Mesenchymal stem cell (in vitro differentiated cells and primary cell): ENCODE data around the gene FHOD3.

Source experiments
- DNase-seq: peaks from one replicate; pipeline ENCODE4 v3.0.0-alpha.2; 2013
- H2AFZ ChIP-seq: one replicate; pipeline ENCODE4 v1.6.1; 2013; ENCODE audit warnings: low read depth, mild to moderate bottlenecking, control low read depth, inconsistent platforms, low read length, moderate library complexity
- H2AK5ac ChIP-seq: 2 replicates; pipeline ENCODE4 v1.6.1; 2013; ENCODE audit warnings: low read length, moderate library complexity, mild to moderate bottlenecking, inconsistent platforms; ENCODE audit not compliant: severe bottlenecking
- H2BK120ac ChIP-seq: one replicate; pipeline ENCODE4 v1.6.1; 2013; ENCODE audit warnings: low read depth, mild to moderate bottlenecking, inconsistent platforms, low read length, moderate library complexity
- H2BK12ac ChIP-seq, 2 experiments: one replicate each; pipeline ENCODE4 v1.6.1; 2013; ENCODE audit warnings: inconsistent platforms in 2 of 2, low read length in 2 of 2, mild to moderate bottlenecking in 2 of 2, moderate library complexity in 2 of 2, control low read depth in 1 of 2
- H2BK15ac ChIP-seq: one replicate; pipeline ENCODE4 v1.6.1; 2013; ENCODE audit warnings: mild to moderate bottlenecking, low read depth, inconsistent platforms; ENCODE audit not compliant: poor library complexity, severe bottlenecking
- H2BK5ac ChIP-seq: 2 replicates; pipeline ENCODE4 v1.6.1; 2013; ENCODE audit warnings: low read depth, mild to moderate bottlenecking, low read length, control low read depth, inconsistent platforms; ENCODE audit not compliant: poor library complexity, severe bottlenecking
- H3K14ac ChIP-seq, 2 experiments: one replicate each; pipeline ENCODE4 v1.6.1; 2013; ENCODE audit warnings: inconsistent platforms in 2 of 2, low read length in 2 of 2, control low read depth in 1 of 2, mild to moderate bottlenecking in 1 of 2, moderate library complexity in 1 of 2
- H3K18ac ChIP-seq, 2 experiments: one replicate each; pipeline ENCODE4 v1.6.1; 2013; ENCODE audit warnings: inconsistent platforms in 2 of 2, low read length in 2 of 2, control low read depth in 1 of 2, low read depth in 1 of 2, mild to moderate bottlenecking in 1 of 2
- H3K23ac ChIP-seq, 2 experiments: one replicate each; pipeline ENCODE4 v1.6.1; 2013; ENCODE audit warnings: inconsistent platforms in 2 of 2, low read length in 2 of 2, mild to moderate bottlenecking in 2 of 2, moderate library complexity in 2 of 2, control low read depth in 1 of 2
- H3K27ac ChIP-seq: 2 replicates; pipeline ENCODE4 v1.5.1; 2013; ENCODE audit warnings: mild to moderate bottlenecking, moderate library complexity, low read length, control low read depth, inconsistent platforms; ENCODE audit not compliant: poor library complexity, severe bottlenecking
- H3K27me3 ChIP-seq, 2 experiments: 2 replicates each; pipeline versions ENCODE4 v1.6.1 to v1.7.0; 2013; ENCODE audit warnings: low read length in 2 of 2, mild to moderate bottlenecking in 2 of 2, moderate library complexity in 2 of 2, control low read depth in 1 of 2, inconsistent platforms in 1 of 2; ENCODE audit not compliant: control insufficient read depth in 1 of 2, insufficient read depth in 1 of 2
- H3K36me3 ChIP-seq, 2 experiments: 2 replicates each; pipeline versions ENCODE4 v1.6.1 to v1.7.0; 2013; ENCODE audit warnings: low read length in 2 of 2, control low read depth in 1 of 2, inconsistent platforms in 1 of 2, low read depth in 1 of 2, mild to moderate bottlenecking in 1 of 2; ENCODE audit not compliant: insufficient read depth in 2 of 2, control insufficient read depth in 1 of 2
- H3K4ac ChIP-seq, 2 experiments: one replicate each; pipeline ENCODE4 v1.6.1; 2013; ENCODE audit warnings: inconsistent platforms in 2 of 2, low read length in 2 of 2, mild to moderate bottlenecking in 2 of 2, moderate library complexity in 2 of 2, control low read depth in 1 of 2, low read depth in 1 of 2
- H3K4me1 ChIP-seq: 2 replicates; pipeline ENCODE4 v1.6.1; 2013; ENCODE audit warnings: low read depth, low read length, control low read depth; ENCODE audit not compliant: control insufficient read depth, insufficient read depth
- H3K4me2 ChIP-seq: 2 replicates; pipeline ENCODE4 v1.6.1; 2013; ENCODE audit warnings: low read length, mild to moderate bottlenecking, inconsistent platforms; ENCODE audit not compliant: poor library complexity, severe bottlenecking
- H3K4me3 ChIP-seq, 2 experiments: 2 replicates each; pipeline versions ENCODE4 v1.5.1 to v1.7.0; 2013; ENCODE audit warnings: low read length in 2 of 2, mild to moderate bottlenecking in 2 of 2, control low read depth in 1 of 2, low read depth in 1 of 2; ENCODE audit not compliant: insufficient read depth in 1 of 2
- H3K79me1 ChIP-seq: replicated peaks from 2 replicates; pipeline ENCODE4 v1.6.1; 2013; ENCODE audit warnings: mild to moderate bottlenecking, control low read depth, low read length, inconsistent platforms; ENCODE audit not compliant: poor library complexity, severe bottlenecking
- H3K9ac ChIP-seq: 2 replicates; pipeline ENCODE4 v1.7.0; 2013; ENCODE audit warnings: mild to moderate bottlenecking, low read length, moderate library complexity
- H3K9me3 ChIP-seq: 2 replicates; pipeline ENCODE4 v1.7.0; 2013; ENCODE audit warnings: mild to moderate bottlenecking, low read length; ENCODE audit not compliant: control insufficient read depth
- H4K8ac ChIP-seq: one replicate; pipeline ENCODE4 v1.6.1; 2013; ENCODE audit warnings: inconsistent platforms, mild to moderate bottlenecking, low read length, moderate library complexity
- H4K91ac ChIP-seq: one replicate; pipeline ENCODE4 v1.6.1; 2013; ENCODE audit warnings: mild to moderate bottlenecking, low read length, inconsistent platforms
- WGBS: methylation state at CpG from one replicate; pipeline ENCODE4 v1.1.7; 2013; ENCODE audit warnings: mixed read lengths; 5-methylcytosine and 5-hydroxymethylcytosine counted together

FHOD3 gene

GRCh38 chr18:36663312-36663711 lies 365.8 kb downstream of the FHOD3 start:
- H3K27me3 ChIP-seq: no peaks in the 10 kb centered on the region
- H3K9me3 ChIP-seq: no peaks in the 10 kb centered on the region
- H3K4me3 ChIP-seq: no peak overlapping the region
- WGBS: 52% methylated on average over 2 of the region's 2 CpGs
- no peak overlapping the region for H3K4me2 ChIP-seq
- peaks cover 0 to 14% of the 10 kb centered on the region in 2 experiments for H3K36me3 ChIP-seq
- H3K27ac ChIP-seq: no peak overlapping the region
- no peak overlapping the region for H2AFZ ChIP-seq
- no peak overlapping the region for H4K91ac ChIP-seq
- H3K4me1 ChIP-seq: peaks cover 2% of the 10 kb centered on the region
- no peak overlapping the region for H2BK15ac ChIP-seq
- H2BK5ac ChIP-seq: no peak overlapping the region
- no peak for DNase-seq
- H3K9ac ChIP-seq: no peak overlapping the region
- H4K8ac ChIP-seq: no peak overlapping the region
- no peak overlapping the region for H2BK120ac ChIP-seq
- H3K14ac ChIP-seq: no peak overlapping the region
- H3K4ac ChIP-seq: no peak overlapping the region
- peaks cover 3% of the 10 kb centered on the region for H3K79me1 ChIP-seq
- H3K23ac ChIP-seq: no peak overlapping the region
- H3K18ac ChIP-seq: no peak overlapping the region
- H2BK12ac ChIP-seq: no peak overlapping the region
- H2AK5ac ChIP-seq: no peak overlapping the region

DNA sequence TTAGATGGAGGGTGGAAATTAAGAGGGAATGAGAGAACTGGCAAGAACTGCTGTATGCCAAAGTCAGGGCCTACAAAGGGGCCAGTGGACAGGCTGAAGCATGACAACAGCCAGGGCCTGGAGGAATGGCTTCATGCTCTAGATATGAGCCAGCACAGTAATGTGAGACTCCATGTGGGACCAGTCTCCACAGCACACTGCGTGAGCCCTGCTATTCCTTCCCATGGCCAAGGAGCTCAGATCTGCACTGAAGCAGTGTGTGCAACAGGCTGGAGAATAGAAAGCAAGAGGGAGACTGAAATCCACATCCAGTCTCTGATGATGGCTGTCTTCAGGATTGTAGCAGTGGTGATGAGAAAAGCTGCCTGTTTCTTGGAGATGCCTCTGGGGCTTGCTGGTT lies 368.4 kb downstream of the FHOD3 start:
- H3K18ac ChIP-seq: no peak overlapping the region
- no peak overlapping the region for H2AK5ac ChIP-seq
- WGBS: 94% methylated on average over 1 of the region's 1 CpG
- H3K23ac ChIP-seq: no peak overlapping the region
- no peaks in the 10 kb centered on the region for H3K27me3 ChIP-seq
- H3K27ac ChIP-seq: no peak overlapping the region
- no peak overlapping the region for H3K4me3 ChIP-seq
- H3K79me1 ChIP-seq: peaks cover 1% of the 10 kb centered on the region
- H3K4ac ChIP-seq: no peak overlapping the region
- peaks cover 2% of the 10 kb centered on the region for H3K4me1 ChIP-seq
- no peak overlapping the region for H2BK5ac ChIP-seq
- no peak overlapping the region for H3K4me2 ChIP-seq
- H2BK12ac ChIP-seq: no peak overlapping the region
- H4K8ac ChIP-seq: no peak overlapping the region
- no peak overlapping the region for H3K9ac ChIP-seq
- H3K9me3 ChIP-seq: no peaks in the 10 kb centered on the region
- H2AFZ ChIP-seq: no peak overlapping the region
- no peak for DNase-seq
- H4K91ac ChIP-seq: no peak overlapping the region
- no peak overlapping the region for H2BK15ac ChIP-seq
- no peak overlapping the region for H2BK120ac ChIP-seq
- H3K36me3 ChIP-seq: no peaks in the 10 kb centered on the region
- no peak overlapping the region for H3K14ac ChIP-seq

DNA sequence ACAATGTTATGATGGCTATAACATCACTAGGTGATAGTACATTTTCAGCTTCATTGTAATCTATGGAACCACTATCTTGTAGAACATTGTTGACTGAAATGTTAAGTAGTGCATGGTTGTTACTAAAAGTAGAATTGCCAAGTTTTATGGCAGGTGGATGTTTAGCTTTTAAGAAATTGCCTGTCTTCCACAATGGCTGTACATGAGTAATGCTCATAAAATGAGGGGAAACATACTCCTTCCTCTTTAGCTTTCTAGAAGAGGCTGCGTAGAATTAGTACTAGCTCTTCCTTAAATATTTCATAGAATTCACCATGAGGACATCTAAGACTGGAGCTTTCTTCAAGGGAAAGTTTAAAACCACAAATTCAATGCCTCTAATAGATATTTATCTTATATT lies 370.3 kb downstream of the FHOD3 start:
- no peak for DNase-seq
- H3K4me3 ChIP-seq: no peak overlapping the region
- no peaks in the 10 kb centered on the region for H3K36me3 ChIP-seq
- no peaks in the 10 kb centered on the region for H3K9me3 ChIP-seq
- no peak overlapping the region for H2BK12ac ChIP-seq
- H2AK5ac ChIP-seq: no peak overlapping the region
- no peak overlapping the region for H3K27ac ChIP-seq
- no peak overlapping the region for H3K18ac ChIP-seq
- peaks cover 5% of the 10 kb centered on the region for H3K4me1 ChIP-seq
- no peaks in the 10 kb centered on the region for H3K27me3 ChIP-seq
- no peak overlapping the region for H3K4ac ChIP-seq
- H2BK5ac ChIP-seq: no peak overlapping the region
- H4K91ac ChIP-seq: no peak overlapping the region
- no peak overlapping the region for H2BK15ac ChIP-seq
- no CpG with 5 or more reads among the region's 1 CpG for WGBS
- H3K4me2 ChIP-seq: no peak overlapping the region
- no peak overlapping the region for H3K23ac ChIP-seq
- no peak overlapping the region for H4K8ac ChIP-seq
- H3K79me1 ChIP-seq: peaks cover 3% of the 10 kb centered on the region
- no peak overlapping the region for H3K14ac ChIP-seq
- H3K9ac ChIP-seq: no peak overlapping the region
- no peak overlapping the region for H2BK120ac ChIP-seq
- H2AFZ ChIP-seq: no peak overlapping the region

DNA sequence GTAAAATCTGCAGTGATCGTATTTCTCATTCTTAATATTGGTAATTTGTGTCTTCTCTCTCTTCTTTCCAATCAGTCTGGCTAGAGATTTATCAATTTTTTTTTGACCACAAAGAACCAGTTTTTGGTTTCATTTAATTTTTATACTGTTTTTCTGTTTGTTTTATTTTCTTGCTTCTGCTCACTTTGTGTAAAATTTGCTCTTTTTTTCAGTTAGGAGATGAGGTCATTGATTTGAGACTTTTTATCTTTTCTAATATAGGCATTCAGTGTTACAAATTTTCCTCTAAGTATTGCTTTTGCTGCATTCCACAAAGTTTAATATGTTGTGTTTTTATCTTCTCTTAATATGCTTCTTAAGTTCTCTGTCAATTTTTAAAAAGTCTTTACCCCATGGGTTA lies 370.8 kb downstream of the FHOD3 start:
- WGBS: no CpG with 5 or more reads among the region's 1 CpG
- H2BK12ac ChIP-seq: no peak overlapping the region

More for the DNA sequence above, 370.8 kb downstream of the FHOD3 start:
- H3K27ac ChIP-seq: no peak overlapping the region
- H3K18ac ChIP-seq: no peak overlapping the region
- H2BK15ac ChIP-seq: no peak overlapping the region
- H2BK5ac ChIP-seq: no peak overlapping the region
- H3K27me3 ChIP-seq: no peaks in the 10 kb centered on the region
- H3K4me1 ChIP-seq: peaks cover 5% of the 10 kb centered on the region
- H3K4me3 ChIP-seq: no peak overlapping the region
- H3K4ac ChIP-seq: no peak overlapping the region
- no peak overlapping the region for H2AK5ac ChIP-seq
- H3K4me2 ChIP-seq: no peak overlapping the region
- H2AFZ ChIP-seq: no peak overlapping the region
- H2BK120ac ChIP-seq: no peak overlapping the region
- peaks cover 3% of the 10 kb centered on the region for H3K79me1 ChIP-seq
- H3K23ac ChIP-seq: no peak overlapping the region
- no peaks in the 10 kb centered on the region for H3K9me3 ChIP-seq
- H4K8ac ChIP-seq: no peak overlapping the region
- no peak overlapping the region for H3K14ac ChIP-seq
- no peak for DNase-seq
- no peaks in the 10 kb centered on the region for H3K36me3 ChIP-seq
- no peak overlapping the region for H3K9ac ChIP-seq
- no peak overlapping the region for H4K91ac ChIP-seq
